ENCODE data around the gene SLC10A6.

The SLC10A6 gene

GRCh38 chr4:86818211-86818610, 31.0 kb downstream of the SLC10A6 start:
- peaks cover 2% of the 10 kb centered on the region for H3K9me3 ChIP-seq (ENCODE audit: control insufficient read depth, insufficient read depth, low read length)
- no peak overlapping the region for H3K9ac ChIP-seq (ENCODE audit: low read depth, low read length)
- no peaks in the 10 kb centered on the region for H3K27me3 ChIP-seq (ENCODE audit: control insufficient read depth, insufficient read depth, low read length)
- H3K4me1 ChIP-seq (ENCODE audit: control insufficient read depth, insufficient read depth, low read length), result no peaks in the 10 kb centered on the region
- no peaks in the 10 kb centered on the region for H3K36me3 ChIP-seq (ENCODE audit: control insufficient read depth, insufficient read depth, low read length)
- no peak overlapping the region for H3K4me3 ChIP-seq (ENCODE audit: low read depth, low read length)

- Histone ChIP-seq H3K4me1 (ENCODE audit: control insufficient read depth, insufficient read depth, low read length) (no peaks in the 10 kb centered on the region), H3K36me3 (ENCODE audit: control insufficient read depth, insufficient read depth, low read length) (no peaks in the 10 kb centered on the region), H3K9ac (ENCODE audit: low read depth, low read length) (no peak overlapping the region), H3K9me3 (ENCODE audit: control insufficient read depth, insufficient read depth, low read length) (peaks cover 2% of the 10 kb centered on the region), H3K27me3 (ENCODE audit: control insufficient read depth, insufficient read depth, low read length) (no peaks in the 10 kb centered on the region), H3K4me3 (ENCODE audit: low read depth, low read length) (no peak overlapping the region)
These were observed 32.5 kb downstream of the SLC10A6 start for GRCh38 chr4:86816501-86817273.

- Histone ChIP-seq H3K9ac (ENCODE audit: low read depth, low read length) (no peak overlapping the region), H3K9me3 (ENCODE audit: control insufficient read depth, insufficient read depth, low read length) (peaks cover 2% of the 10 kb centered on the region), H3K36me3 (ENCODE audit: control insufficient read depth, insufficient read depth, low read length) (peaks cover 2% of the 10 kb centered on the region), H3K4me1 (ENCODE audit: control insufficient read depth, insufficient read depth, low read length) (no peaks in the 10 kb centered on the region), H3K27me3 (ENCODE audit: control insufficient read depth, insufficient read depth, low read length) (no peaks in the 10 kb centered on the region), H3K4me3 (ENCODE audit: low read depth, low read length) (no peak overlapping the region)
These were observed 33.5 kb downstream of the SLC10A6 start for GRCh38 chr4:86815653-86816052.

- Histone ChIP-seq H3K36me3 (ENCODE audit: control insufficient read depth, insufficient read depth, low read length) (peaks cover 2% of the 10 kb centered on the region), H3K4me3 (ENCODE audit: low read depth, low read length) (no peak overlapping the region), H3K27me3 (ENCODE audit: control insufficient read depth, insufficient read depth, low read length) (no peaks in the 10 kb centered on the region), H3K9me3 (ENCODE audit: control insufficient read depth, insufficient read depth, low read length) (peaks cover 2% of the 10 kb centered on the region), H3K4me1 (ENCODE audit: control insufficient read depth, insufficient read depth, low read length) (no peaks in the 10 kb centered on the region), H3K9ac (ENCODE audit: low read depth, low read length) (no peak overlapping the region)
These were observed 38.3 kb downstream of the SLC10A6 start for GRCh38 chr4:86810847-86811246.

GRCh38 chr4:86809809-86810208, 39.4 kb downstream of the SLC10A6 start:
- Histone ChIP-seq H3K36me3 (ENCODE audit: control insufficient read depth, insufficient read depth, low read length) (peaks cover 2% of the 10 kb centered on the region), H3K9me3 (ENCODE audit: control insufficient read depth, insufficient read depth, low read length) (peaks cover 1% of the 10 kb centered on the region), H3K4me1 (ENCODE audit: control insufficient read depth, insufficient read depth, low read length) (no peaks in the 10 kb centered on the region), H3K27me3 (ENCODE audit: control insufficient read depth, insufficient read depth, low read length) (no peaks in the 10 kb centered on the region), H3K4me3 (ENCODE audit: low read depth, low read length) (no peak overlapping the region), H3K9ac (ENCODE audit: low read depth, low read length) (no peak overlapping the region)

- no peaks in the 10 kb centered on the region for H3K27me3 ChIP-seq (ENCODE audit: control insufficient read depth, insufficient read depth, low read length)
- H3K36me3 ChIP-seq (ENCODE audit: control insufficient read depth, insufficient read depth, low read length), result peaks cover 6% of the 10 kb centered on the region
- H3K9ac ChIP-seq (ENCODE audit: low read depth, low read length), result no peak overlapping the region
- no peaks in the 10 kb centered on the region for H3K4me1 ChIP-seq (ENCODE audit: control insufficient read depth, insufficient read depth, low read length)
- H3K4me3 ChIP-seq (ENCODE audit: low read depth, low read length), result no peak overlapping the region
- peaks cover 4% of the 10 kb centered on the region for H3K9me3 ChIP-seq (ENCODE audit: control insufficient read depth, insufficient read depth, low read length)
These were observed 58.1 kb downstream of the SLC10A6 start for GRCh38 chr4:86791126-86791525.

- no peak overlapping the region for H3K4me3 ChIP-seq (ENCODE audit: low read depth, low read length)
- no peak overlapping the region for H3K9ac ChIP-seq (ENCODE audit: low read depth, low read length)
- H3K36me3 ChIP-seq (ENCODE audit: control insufficient read depth, insufficient read depth, low read length), result peaks cover 6% of the 10 kb centered on the region
- H3K4me1 ChIP-seq (ENCODE audit: control insufficient read depth, insufficient read depth, low read length), result no peaks in the 10 kb centered on the region
- no peaks in the 10 kb centered on the region for H3K27me3 ChIP-seq (ENCODE audit: control insufficient read depth, insufficient read depth, low read length)
- H3K9me3 ChIP-seq (ENCODE audit: control insufficient read depth, insufficient read depth, low read length), result peaks cover 4% of the 10 kb centered on the region
These were observed 60.4 kb downstream of the SLC10A6 start for GRCh38 chr4:86788826-86789225.

- H3K4me3 ChIP-seq (ENCODE audit: low read depth, low read length), result no peak overlapping the region
- H3K4me1 ChIP-seq (ENCODE audit: control insufficient read depth, insufficient read depth, low read length), result no peaks in the 10 kb centered on the region
- no peak overlapping the region for H3K9ac ChIP-seq (ENCODE audit: low read depth, low read length)
- no peaks in the 10 kb centered on the region for H3K27me3 ChIP-seq (ENCODE audit: control insufficient read depth, insufficient read depth, low read length)
- no peaks in the 10 kb centered on the region for H3K9me3 ChIP-seq (ENCODE audit: control insufficient read depth, insufficient read depth, low read length)
- peaks cover 3% of the 10 kb centered on the region for H3K36me3 ChIP-seq (ENCODE audit: control insufficient read depth, insufficient read depth, low read length)
These were observed 71.0 kb downstream of the SLC10A6 start for GRCh38 chr4:86778175-86778574.

GRCh38 chr4:86775061-86775460, 74.1 kb downstream of the SLC10A6 start:
- Histone ChIP-seq H3K9me3 (ENCODE audit: control insufficient read depth, insufficient read depth, low read length) (no peaks in the 10 kb centered on the region), H3K9ac (ENCODE audit: low read depth, low read length) (no peak overlapping the region), H3K36me3 (ENCODE audit: control insufficient read depth, insufficient read depth, low read length) (peaks cover 9% of the 10 kb centered on the region), H3K4me1 (ENCODE audit: control insufficient read depth, insufficient read depth, low read length) (no peaks in the 10 kb centered on the region), H3K4me3 (ENCODE audit: low read depth, low read length) (no peak overlapping the region), H3K27me3 (ENCODE audit: control insufficient read depth, insufficient read depth, low read length) (no peaks in the 10 kb centered on the region)

Data from iPS-15b (cell line).